ENCODE measurements around the gene PRR29.

GRCh38 chr17:63974594-63975192 is 23.5 kb upstream of the PRR29 start:
- no peak for TF ChIP-seq CTCF (IDR thresholded peaks at IDR 0.05; ENCODE audit: low read depth, low read length, missing input control)
- no peak for TF ChIP-seq MAX (IDR thresholded peaks at IDR 0.05)
- TF ChIP-seq JUND (IDR thresholded peaks at IDR 0.05): no peak
- no peak for TF ChIP-seq ZBTB33 (IDR thresholded peaks at IDR 0.05)
- no peak for TF ChIP-seq TAF1 (conservative IDR thresholded peaks at IDR 0.05)
- TF ChIP-seq YY1 (IDR thresholded peaks at IDR 0.05): no peak
- TF ChIP-seq REST (IDR thresholded peaks at IDR 0.05): no peak
- no peak for TF ChIP-seq HNF4A (conservative IDR thresholded peaks at IDR 0.05)
- TF ChIP-seq SP1 (IDR thresholded peaks at IDR 0.05): no peak
- TF ChIP-seq GABPA (IDR thresholded peaks at IDR 0.05 in 1 of 2, conservative IDR thresholded peaks at IDR 0.05 in 1 of 2): no peak
